Activated CD4-positive, CD25-positive, alpha-beta regulatory T cell treated with anti-CD3 and anti-CD28 coated beads, Interleukin-2, amount 50 U/mL, for 16 hours (primary cell): ENCODE data around the gene GOLIM4.
"Not testable (repeated sequence)": the region's sequence is repeated elsewhere in the genome, so short reads cannot be mapped to it uniquely, and the experiment has no call there.

ENCODE experiments used
- DNase-seq: peaks from one replicate; pipeline ENCODE4 v3.0.0-alpha.2; 2020; ENCODE audit warnings: low read depth, low spot score

Gene GOLIM4

GRCh38 chr3:168049367-168049974 lies 46.3 kb downstream of the GOLIM4 start:
- no peak for DNase-seq

- no peak for DNase-seq
Observed at GRCh38 chr3:168048414-168049330, 47.1 kb downstream of the GOLIM4 start.

- DNase-seq = no peak
Observed at GRCh38 chr3:168047936-168048335, 47.8 kb downstream of the GOLIM4 start.

GRCh38 chr3:168047190-168047795 lies 48.4 kb downstream of the GOLIM4 start:
- no peak for DNase-seq

GRCh38 chr3:168044049-168044448 lies 51.7 kb downstream of the GOLIM4 start:
- DNase-seq = no peak

GRCh38 chr3:168040607-168041208 lies 55.0 kb downstream of the GOLIM4 start:
- no peak for DNase-seq

- DNase-seq = no peak
Observed at GRCh38 chr3:168037020-168037419, 58.7 kb downstream of the GOLIM4 start.

- no peak for DNase-seq
Observed at GRCh38 chr3:168036619-168037018, 59.1 kb downstream of the GOLIM4 start.

- DNase-seq = no peak
Observed at GRCh38 chr3:168034152-168034928, 61.4 kb downstream of the GOLIM4 start.

GRCh38 chr3:168030577-168030976 lies 65.1 kb downstream of the GOLIM4 start:
- DNase-seq = no peak

- no peak for DNase-seq
Observed at GRCh38 chr3:168029705-168030104, 66.0 kb downstream of the GOLIM4 start.

GRCh38 chr3:168028086-168028485 lies 67.6 kb downstream of the GOLIM4 start:
- DNase-seq = no peak

- no peak for DNase-seq
Observed at GRCh38 chr3:168026764-168027163, 69.0 kb downstream of the GOLIM4 start.

GRCh38 chr3:168025076-168025475 lies 70.6 kb downstream of the GOLIM4 start:
- no peak for DNase-seq

GRCh38 chr3:168024537-168024941 lies 71.2 kb downstream of the GOLIM4 start:
- DNase-seq = no peak

GRCh38 chr3:168021737-168022450 lies 73.8 kb downstream of the GOLIM4 start:
- no peak for DNase-seq

GRCh38 chr3:168011280-168011679 lies 84.4 kb downstream of the GOLIM4 start:
- not testable (repeated sequence) for DNase-seq

- no peak for DNase-seq
Observed at GRCh38 chr3:168006584-168006983, 89.1 kb downstream of the GOLIM4 start.

GRCh38 chr3:168003911-168004310 lies 91.8 kb downstream of the GOLIM4 start:
- DNase-seq = no peak

GRCh38 chr3:168002786-168003368 lies 92.8 kb downstream of the GOLIM4 start:
- no peak for DNase-seq
